ENCODE data around the gene CNIH3.

DNA sequence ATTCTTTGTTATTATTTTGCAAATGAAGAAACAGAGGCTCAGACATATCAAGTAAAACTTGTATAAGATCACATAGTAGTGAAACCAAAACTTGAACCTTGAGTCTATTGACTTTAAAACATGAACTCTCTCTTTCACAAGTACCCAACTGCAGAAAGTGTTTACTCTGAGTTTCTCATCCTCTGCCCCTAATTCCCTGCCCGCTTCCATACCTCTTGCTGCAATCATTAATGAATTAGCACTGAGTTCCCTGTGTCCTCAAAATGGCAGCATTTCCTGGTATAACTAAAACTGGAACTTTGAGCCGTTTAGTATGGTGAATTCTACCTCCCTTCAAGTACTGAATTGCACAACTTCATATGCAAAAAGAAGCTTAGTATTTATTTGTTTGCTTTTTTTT, 165.7 kb downstream of the CNIH3 start:
- no peak for TF ChIP-seq CTCF (optimal IDR thresholded peaks at IDR 0.05 in 1 of 3, IDR thresholded peaks at IDR 0.05 in 1 of 3, conservative IDR thresholded peaks at IDR 0.05 in 1 of 3; ENCODE audit: extremely low read depth in 1 of 3, insufficient read depth in 2 of 3, low read length in 3 of 3)
- no peak for TF ChIP-seq EZH2 (IDR thresholded peaks at IDR 0.05; ENCODE audit: low read length)

Measured in keratinocyte (primary cell).